Right lobe of liver (tissue), 6 donors: ENCODE measurements around the gene ZBTB16. TPM values are rescaled to one million over a fixed set of nuclear protein-coding genes. Genes with fewer than 3 reads are reported as not detected.

ENCODE experiments used
- ATAC-seq, 4 donors: fragments of 200-7000 bp; cut with Tn5 transposase; one replicate each; pipeline ENCODE4 v1.9.1; 2020; ENCODE audit warnings: mild to moderate bottlenecking in 4 of 4, moderate library complexity in 4 of 4
- DNase-seq, 3 donors: peaks; one replicate each; pipeline ENCODE4 v3.0.0-alpha.2; 2020
- H3K27ac ChIP-seq, 3 donors: fragments of 200-600 bp; one replicate each; pipeline ENCODE4 v1.8.0; 2022
- H3K27me3 ChIP-seq, 2 donors: fragments of 200-600 bp; one replicate each; pipeline ENCODE4 v1.8.0; 2022
- H3K36me3 ChIP-seq, 4 donors: fragments of 200-600 bp; sonication (generic) in 1 of 4; one replicate each; pipeline versions ENCODE4 v1.5.1 to v1.8.0; 2017 to 2022; ENCODE audit warnings: control low read depth in 1 of 4
- H3K4me1 ChIP-seq, 4 donors: fragments of 200-600 bp; sonication (generic) in 1 of 4; one replicate each; pipeline versions ENCODE4 v1.5.1 to v1.8.0; 2017 to 2022; ENCODE audit warnings: control low read depth in 1 of 4
- H3K4me3 ChIP-seq, 3 donors: fragments of 200-600 bp; one replicate each; pipeline ENCODE4 v1.8.0; 2022
- H3K9me3 ChIP-seq, 4 donors: fragments of 200-600 bp; sonication (generic) in 1 of 4; one replicate each; pipeline versions ENCODE4 v1.5.1 to v1.8.0; 2017 to 2022; ENCODE audit warnings: control low read depth in 1 of 4
- POLR2A ChIP-seq: fragments of 450-650 bp; IDR thresholded peaks from one replicate; pipeline ENCODE4 v1.6.1; 2017; ENCODE audit warnings: antibody characterized with exemption, mild to moderate bottlenecking
- WGBS: methylation state at CpG from one replicate; pipeline ENCODE4 v1.1.6; 2018; ENCODE audit warnings: low coverage, low lambda C conversion rate; ENCODE audit not compliant: insufficient coverage; ENCODE audit errors: missing lambda C conversion rate; 5-methylcytosine and 5-hydroxymethylcytosine counted together
- intact Hi-C, 2 donors: fragments of 100-400 bp; cut with DNase I; formaldehyde crosslinking; loops; one replicate each; pipeline versions ENCODE4 v1.11.2 to v1.14.1; 2022
- total RNA-seq, 6 experiments: library from RNA; depleted of rRNA in 2 of 6; stranded (reverse); fragments of >200 nt in 2 of 6; fragmentation: NEBNext Ultra II Directional in 3 of 6; extraction: Animal tissue kit (Norgen Biotek cat#: 25700) in 3 of 6; gene quantifications; one replicate each; pipeline versions ENCODE4 v1.1.0 to v1.2.4, GENCODE V29; 2016 to 2023
- TF ChIP-seq, protein P1 (sequence below), 4 donors: fragments of 200-600 bp in 3 of 4; fragments of 450-650 bp in 1 of 4; IDR thresholded peaks; one replicate each; pipeline versions ENCODE4 v1.5.1 to v1.8.0; 2016 to 2022; ENCODE audit warnings: antibody characterized with exemption in 4 of 4, mild to moderate bottlenecking in 2 of 4
- donor health status: DM: no; HTN: yes; CAD: no.
- donor health status: DM: no; HTN: no; CAD: no.
- donor health status: DM: no; HTN: no; CAD: no.
- donor health status: DM: no; HTN: yes; CAD: no.
- donor health status: DM: no; HTN: yes; CAD: no.

Gene ZBTB16
- total RNA-seq, 6 experiments from 2014 or later: 13.1 to 205 (median 52.2) TPM

DNA sequence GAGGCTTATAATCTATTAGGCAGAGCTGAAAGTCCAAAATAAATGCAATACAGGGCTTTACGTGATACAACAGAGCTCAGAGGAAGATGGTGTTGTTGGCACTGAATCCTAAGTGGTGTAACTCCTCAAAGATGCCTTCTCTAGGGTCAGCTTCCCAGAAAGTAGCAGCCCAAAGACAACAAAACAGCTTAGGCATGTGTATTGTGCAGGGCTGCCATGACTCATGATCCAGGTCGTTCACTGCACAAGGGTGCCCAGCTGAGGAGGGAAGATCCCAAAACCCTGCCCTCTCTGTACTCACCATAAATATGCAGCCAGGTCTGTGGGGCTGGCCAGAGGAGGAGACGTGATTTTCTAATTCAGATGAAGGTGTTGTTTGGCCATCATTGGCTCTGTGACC, 177.3 kb downstream of the ZBTB16 start:
- peaks cover 0 to 34% (median 6%) of the 10 kb centered on the region in 4 donors for H3K36me3 ChIP-seq
- no peak overlapping the region for H3K27ac ChIP-seq
- no peaks in the 10 kb centered on the region for H3K4me1 ChIP-seq
- DNase-seq (no peak), ATAC-seq (peak in 1 of 4 donors; percentile 33)
- no peaks in the 10 kb centered on the region for H3K9me3 ChIP-seq
- no peaks in the 10 kb centered on the region for H3K27me3 ChIP-seq
- no peak overlapping the region for H3K4me3 ChIP-seq
- intact Hi-C loops: no loop called here
- no peak for TF ChIP-seq POLR2A
- TF ChIP-seq, protein P1, sequence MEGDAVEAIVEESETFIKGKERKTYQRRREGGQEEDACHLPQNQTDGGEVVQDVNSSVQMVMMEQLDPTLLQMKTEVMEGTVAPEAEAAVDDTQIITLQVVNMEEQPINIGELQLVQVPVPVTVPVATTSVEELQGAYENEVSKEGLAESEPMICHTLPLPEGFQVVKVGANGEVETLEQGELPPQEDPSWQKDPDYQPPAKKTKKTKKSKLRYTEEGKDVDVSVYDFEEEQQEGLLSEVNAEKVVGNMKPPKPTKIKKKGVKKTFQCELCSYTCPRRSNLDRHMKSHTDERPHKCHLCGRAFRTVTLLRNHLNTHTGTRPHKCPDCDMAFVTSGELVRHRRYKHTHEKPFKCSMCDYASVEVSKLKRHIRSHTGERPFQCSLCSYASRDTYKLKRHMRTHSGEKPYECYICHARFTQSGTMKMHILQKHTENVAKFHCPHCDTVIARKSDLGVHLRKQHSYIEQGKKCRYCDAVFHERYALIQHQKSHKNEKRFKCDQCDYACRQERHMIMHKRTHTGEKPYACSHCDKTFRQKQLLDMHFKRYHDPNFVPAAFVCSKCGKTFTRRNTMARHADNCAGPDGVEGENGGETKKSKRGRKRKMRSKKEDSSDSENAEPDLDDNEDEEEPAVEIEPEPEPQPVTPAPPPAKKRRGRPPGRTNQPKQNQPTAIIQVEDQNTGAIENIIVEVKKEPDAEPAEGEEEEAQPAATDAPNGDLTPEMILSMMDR (IDR thresholded peaks at IDR 0.05): no peak
- WGBS: 61% methylated on average over 2 of the region's 3 CpGs

DNA sequence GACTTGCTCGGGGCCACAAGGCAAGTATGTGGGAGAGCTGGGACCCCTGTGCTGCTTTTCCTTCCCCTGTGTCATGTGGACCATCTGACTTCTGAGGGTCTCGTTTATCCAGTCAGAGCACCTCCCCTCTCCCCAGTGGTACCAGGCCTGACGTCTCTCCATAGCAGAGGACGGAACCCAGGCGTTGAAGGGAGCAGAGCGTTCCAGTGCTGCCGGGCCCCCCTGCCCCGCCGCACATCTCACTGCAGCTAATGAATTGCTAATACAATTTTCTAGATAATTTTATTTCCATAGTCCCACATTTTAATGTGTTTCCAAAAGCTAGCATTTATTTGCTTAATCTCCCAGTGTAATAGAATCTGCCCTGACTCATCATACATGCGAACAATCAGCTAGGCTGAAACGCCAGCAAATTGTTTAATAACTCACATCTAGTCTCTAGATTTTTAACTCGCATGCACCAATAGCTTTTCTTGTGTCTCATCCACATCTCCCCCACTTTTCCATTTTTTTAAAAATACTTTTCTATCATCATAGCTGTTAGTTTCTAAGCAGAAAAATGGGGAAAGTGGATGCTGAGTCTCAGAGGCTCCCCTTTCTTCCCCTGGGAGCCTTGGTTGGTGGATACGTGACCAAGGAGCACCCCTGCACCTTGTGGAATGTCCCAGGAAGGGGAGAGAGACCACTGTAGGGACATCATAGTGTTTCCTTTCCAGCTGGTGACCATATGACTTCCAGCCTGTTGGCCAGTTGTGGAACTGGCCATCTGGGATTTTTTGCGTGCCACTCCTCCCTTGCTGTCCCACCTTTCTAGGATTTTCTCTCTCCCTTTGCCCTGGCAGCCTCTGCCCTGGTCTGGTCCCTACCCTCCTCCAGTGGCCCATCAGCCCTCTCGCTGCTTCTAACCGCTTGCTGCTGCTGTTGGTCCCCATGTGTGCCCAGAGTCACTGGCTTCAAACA, 178.1 kb downstream of the ZBTB16 start:
- 96% methylated on average over 9 of the region's 16 CpGs for WGBS
- ATAC-seq (no peak), DNase-seq (no peak)
- intact Hi-C loops: no loop called here
- no peaks in the 10 kb centered on the region for H3K4me1 ChIP-seq
- TF ChIP-seq, protein P1 (IDR thresholded peaks at IDR 0.05): no peak
- no peak for TF ChIP-seq POLR2A
- no peaks in the 10 kb centered on the region for H3K9me3 ChIP-seq
- no peak overlapping the region for H3K27ac ChIP-seq
- no peak overlapping the region for H3K4me3 ChIP-seq
- H3K36me3 ChIP-seq: peaks cover 0 to 42% (median 13%) of the 10 kb centered on the region in 4 donors
- no peaks in the 10 kb centered on the region for H3K27me3 ChIP-seq

DNA sequence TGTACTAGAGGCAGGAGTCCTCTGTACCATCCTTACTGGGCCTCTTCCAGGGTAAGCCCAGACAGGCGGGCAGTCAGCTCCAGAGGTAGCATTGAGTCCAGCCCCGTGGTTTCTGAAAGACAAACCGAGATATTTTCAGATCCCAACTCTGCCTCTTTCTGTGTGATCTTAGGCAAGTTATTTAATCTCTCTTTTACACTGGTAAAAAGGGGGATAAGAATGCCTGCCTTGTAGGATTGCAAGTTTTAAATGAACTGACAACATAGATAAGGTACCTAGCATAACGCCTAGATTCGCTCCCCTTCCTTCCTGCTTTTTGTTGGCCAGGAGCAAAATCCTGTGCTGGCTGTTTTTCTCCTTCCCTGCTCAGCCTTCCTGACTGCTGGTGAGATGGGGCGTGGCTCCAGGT, 180.2 kb downstream of the ZBTB16 start:
- H3K4me1 ChIP-seq: no peaks in the 10 kb centered on the region
- WGBS: 63% methylated on average over 2 of the region's 6 CpGs
- intact Hi-C loops: loop anchor here (10.0 kb wide), 2 partner anchors 45 to 205 kb away; no protein-coding TSS in a partner anchor
- no peaks in the 10 kb centered on the region for H3K27me3 ChIP-seq
- no peak overlapping the region for H3K4me3 ChIP-seq
- no peak overlapping the region for H3K27ac ChIP-seq
- ATAC-seq (no peak), DNase-seq (no peak)
- H3K9me3 ChIP-seq: no peaks in the 10 kb centered on the region
- peaks cover 0 to 56% (median 24%) of the 10 kb centered on the region in 4 donors for H3K36me3 ChIP-seq
- TF ChIP-seq, protein P1 (IDR thresholded peaks at IDR 0.05): no peak
- no peak for TF ChIP-seq POLR2A

DNA sequence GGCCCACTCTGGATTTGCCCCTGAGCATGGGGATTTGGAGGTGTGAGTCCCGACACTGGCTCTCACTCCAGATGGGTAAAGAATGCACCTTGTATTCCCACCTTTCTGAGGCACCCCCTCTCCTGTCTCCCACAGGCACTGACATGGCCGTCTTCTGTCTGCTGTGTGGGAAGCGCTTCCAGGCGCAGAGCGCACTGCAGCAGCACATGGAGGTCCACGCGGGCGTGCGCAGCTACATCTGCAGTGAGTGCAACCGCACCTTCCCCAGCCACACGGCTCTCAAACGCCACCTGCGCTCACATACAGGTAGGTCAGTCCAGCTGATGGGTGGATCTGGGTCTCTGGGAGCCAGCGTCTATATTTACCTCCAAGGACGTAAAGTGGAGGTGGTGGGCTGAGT, 182.5 kb downstream of the ZBTB16 start:
- Histone ChIP-seq H3K27ac (no peak overlapping the region), H3K36me3 (peaks cover 0 to 74% (median 39%) of the 10 kb centered on the region in 4 donors), H3K9me3 (no peaks in the 10 kb centered on the region), H3K27me3 (no peaks in the 10 kb centered on the region), H3K4me1 (no peaks in the 10 kb centered on the region), H3K4me3 (no peak overlapping the region)
- TF ChIP-seq POLR2A: no peak
- TF ChIP-seq, protein P1 (IDR thresholded peaks at IDR 0.05): no peak
- WGBS: 98% methylated on average over 7 of the region's 15 CpGs
- DNase-seq (no peak), ATAC-seq (no peak)
- intact Hi-C loops: loop anchor here (10.0 kb wide), 2 partner anchors 47 to 207 kb away; no protein-coding TSS in a partner anchor
